Keratinocyte (primary cell): ENCODE results near the gene PIGU. TPM values are rescaled to one million over a fixed set of nuclear protein-coding genes. Genes with fewer than 3 reads are reported as not detected.

Experiments used
- DNase-seq: peaks from one replicate; pipeline ENCODE4 v3.0.0-alpha.2; 2011; ENCODE audit warnings: low read depth, missing footprints, low spot score
- FAIRE-seq: peaks from 2 replicates; lab custom pipeline; 2011; peaks lifted over from hg19 to GRCh38; lab: Jason Lieb, UNC
- H2AFZ ChIP-seq: 2 replicates; pipeline ENCODE4 v1.6.0; 2012; ENCODE audit warnings: low read length, control low read depth, inconsistent platforms; ENCODE audit not compliant: control insufficient read depth
- H3K27ac ChIP-seq: 2 replicates; pipeline ENCODE4 v1.5.1; 2011; ENCODE audit warnings: low read length; ENCODE audit not compliant: control insufficient read depth, insufficient read depth
- H3K27me3 ChIP-seq: 3 replicates; pipeline ENCODE4 v1.6.0; 2011; ENCODE audit warnings: low read length; ENCODE audit not compliant: control insufficient read depth, insufficient read depth; ENCODE audit errors: extremely low read depth
- H3K36me3 ChIP-seq, 2 experiments: 2 replicates in 1 of 2; 3 replicates in 1 of 2; pipeline ENCODE4 v1.5.1; 2011; ENCODE audit warnings: low read length in 2 of 2, mild to moderate bottlenecking in 1 of 2; ENCODE audit not compliant: control insufficient read depth in 2 of 2, insufficient read depth in 2 of 2; ENCODE audit errors: extremely low read depth in 1 of 2
- H3K4me1 ChIP-seq: 3 replicates; pipeline ENCODE4 v1.5.1; 2011; ENCODE audit warnings: low read length; ENCODE audit not compliant: control insufficient read depth, insufficient read depth; ENCODE audit errors: extremely low read depth
- H3K4me2 ChIP-seq: 3 replicates; pipeline ENCODE4 v1.6.0; 2011; ENCODE audit warnings: low read depth, low read length; ENCODE audit not compliant: control insufficient read depth, insufficient read depth; ENCODE audit errors: extremely low read depth
- H3K4me3 ChIP-seq, 3 experiments: fragments of 200-600 bp in 1 of 3; sonication (generic) in 1 of 3; 2 replicates in 2 of 3; 3 replicates in 1 of 3; pipeline ENCODE4 v1.5.1; 2011 to 2016; ENCODE audit warnings: low read length in 3 of 3, mild to moderate bottlenecking in 3 of 3, control low read depth in 2 of 3, inconsistent platforms in 1 of 3, low read depth in 1 of 3, mixed read lengths in 1 of 3, mixed run types in 1 of 3, moderate library complexity in 1 of 3; ENCODE audit not compliant: control insufficient read depth in 2 of 3, insufficient read depth in 2 of 3; ENCODE audit errors: extremely low read depth in 1 of 3
- H3K79me2 ChIP-seq: 2 replicates; pipeline ENCODE4 v1.6.0; 2012; ENCODE audit warnings: low read length; ENCODE audit not compliant: control insufficient read depth, insufficient read depth
- H3K9ac ChIP-seq: 3 replicates; pipeline ENCODE4 v1.6.0; 2011; ENCODE audit warnings: low read length; ENCODE audit not compliant: control insufficient read depth, insufficient read depth; ENCODE audit errors: extremely low read depth
- H3K9me1 ChIP-seq: 3 replicates; pipeline ENCODE4 v1.6.0; 2011; ENCODE audit warnings: low read length; ENCODE audit not compliant: control insufficient read depth, insufficient read depth; ENCODE audit errors: extremely low read depth
- H3K9me3 ChIP-seq: 2 replicates; pipeline ENCODE4 v1.5.1; 2012; ENCODE audit warnings: low read depth, low read length; ENCODE audit not compliant: control insufficient read depth
- H4K20me1 ChIP-seq: 3 replicates; pipeline ENCODE4 v1.6.0; 2011; ENCODE audit warnings: low read length; ENCODE audit not compliant: control insufficient read depth, insufficient read depth; ENCODE audit errors: extremely low read depth
- CTCF ChIP-seq, 3 experiments: IDR thresholded peaks in 1 of 3; conservative IDR thresholded peaks in 1 of 3; optimal IDR thresholded peaks in 1 of 3; 2 replicates in 2 of 3; 3 replicates in 1 of 3; pipeline versions ENCODE3 to v1.5.1; 2011; ENCODE audit warnings: low read length in 3 of 3, mild to moderate bottlenecking in 3 of 3, moderate library complexity in 2 of 3, control low read depth in 1 of 3, inconsistent platforms in 1 of 3; ENCODE audit not compliant: insufficient read depth in 2 of 3; ENCODE audit errors: extremely low read depth in 1 of 3
- EZH2 ChIP-seq: IDR thresholded peaks from one replicate; pipeline ENCODE4 v1.6.1; 2012; ENCODE audit warnings: inconsistent platforms, mild to moderate bottlenecking, low read length, moderate library complexity
- dilution Hi-C: fragments of 300-500 bp; cut with MboI; formaldehyde crosslinking; loops from one replicate; pipeline ENCODE4 v1.7.0; 2020; ENCODE audit warnings: low sequenced_read_pairs; ENCODE audit not compliant: extremely low pct_ligation_motif_present
- polyA plus RNA-seq, 5 experiments: library from polyadenylated mRNA; depleted of rRNA in 3 of 5; stranded (reverse) in 3 of 5; stranded (forward) in 1 of 5; unstranded in 1 of 5; fragments of >200 nt; gene quantifications; 1 replicate in 1 of 5; 2 replicates in 3 of 5; 3 replicates in 1 of 5; pipeline versions ENCODE4 v1.2.1 to v1.2.3, GENCODE V29; 2011 to 2012; ENCODE audit warnings: missing spikeins in 2 of 5, low read depth in 1 of 5, low replicate concordance in 1 of 5

PIGU gene
- polyA plus RNA-seq, 1 donor (not counting 4 experiments of a cell fraction or from before 2014, with no cell fraction given): 48.0 TPM

- FAIRE-seq: no peak
- peak overlapping the region; percentile 85 for H3K4me2 ChIP-seq
Measured at GRCh38 chr20:34710568-34710839, 33.6 kb upstream of the PIGU start.

GRCh38 chr20:34709831-34710567, 33.1 kb upstream of the PIGU start:
- H2AFZ ChIP-seq: peak overlapping the region; percentile 79
- peaks cover 30% of the 10 kb centered on the region for H3K4me1 ChIP-seq
- peak overlapping the region; percentile 85 for H3K4me2 ChIP-seq
- H3K9me3 ChIP-seq: no peaks in the 10 kb centered on the region
- TF ChIP-seq CTCF (optimal IDR thresholded peaks at IDR 0.05 in 1 of 3, IDR thresholded peaks at IDR 0.05 in 1 of 3, conservative IDR thresholded peaks at IDR 0.05 in 1 of 3; ENCODE audit: extremely low read depth in 1 of 3, insufficient read depth in 2 of 3, low read length in 3 of 3) (peak in 1 of 3 experiments; percentile 67), EZH2 (peak; percentile 50)
- no peaks in the 10 kb centered on the region for H3K27me3 ChIP-seq
- no peaks in the 10 kb centered on the region for H3K79me2 ChIP-seq
- peaks cover 2 to 7% of the 10 kb centered on the region in 2 experiments for H3K36me3 ChIP-seq
- H3K9ac ChIP-seq: peak overlapping the region; percentile 65
- H4K20me1 ChIP-seq: peaks cover 14% of the 10 kb centered on the region
- H3K4me3 ChIP-seq: peak overlapping the region; percentile 43 to 70 (median 65)
- peaks cover 5% of the 10 kb centered on the region for H3K9me1 ChIP-seq
- dilution Hi-C loops: no loop called here
- FAIRE-seq: no peak
- DNase-seq: no peak
- no peak overlapping the region for H3K27ac ChIP-seq

More at GRCh38 chr20:34710568-34710839, 33.6 kb upstream of the PIGU start:
- Histone ChIP-seq H3K79me2 (no peaks in the 10 kb centered on the region), H4K20me1 (peaks cover 14% of the 10 kb centered on the region), H2AFZ (no peak overlapping the region), H3K27ac (no peak overlapping the region), H3K36me3 (peaks cover 2 to 11% of the 10 kb centered on the region in 2 experiments), H3K4me1 (peaks cover 27% of the 10 kb centered on the region), H3K9me1 (peaks cover 5% of the 10 kb centered on the region), H3K9me3 (no peaks in the 10 kb centered on the region), H3K9ac (no peak overlapping the region), H3K27me3 (no peaks in the 10 kb centered on the region), H3K4me3 (no peak overlapping the region)
- dilution Hi-C loops: no loop called here
- DNase-seq: no peak
- TF ChIP-seq EZH2 (no peak), CTCF (optimal IDR thresholded peaks at IDR 0.05 in 1 of 3, IDR thresholded peaks at IDR 0.05 in 1 of 3, conservative IDR thresholded peaks at IDR 0.05 in 1 of 3; ENCODE audit: extremely low read depth in 1 of 3, insufficient read depth in 2 of 3, low read length in 3 of 3) (no peak)
